ENCODE results near the gene VPS72.

Gene VPS72

GRCh38 chr1:151159373-151159772, 30.6 kb downstream of the VPS72 start:
- no peak for TF ChIP-seq REST (IDR thresholded peaks at IDR 0.05; ENCODE audit: insufficient read depth in 1 of 2, low read depth in 2 of 2, low read length in 2 of 2)
- no peak for TF ChIP-seq TAF1 (IDR thresholded peaks at IDR 0.05; ENCODE audit: borderline replicate concordance, insufficient read depth, low read length)
- TF ChIP-seq POLR2AphosphoS5 (IDR thresholded peaks at IDR 0.05; ENCODE audit: low read depth, low read length), result no peak
- no peak for TF ChIP-seq SIN3A (IDR thresholded peaks at IDR 0.05; ENCODE audit: borderline replicate concordance, insufficient read depth, low read length)

- no peak for TF ChIP-seq REST (IDR thresholded peaks at IDR 0.05; ENCODE audit: insufficient read depth in 1 of 2, low read depth in 2 of 2, low read length in 2 of 2)
- no peak for TF ChIP-seq FOXP2 (optimal IDR thresholded peaks at IDR 0.05; ENCODE audit: borderline replicate concordance, extremely low read depth, extremely low read length, insufficient read depth)
- TF ChIP-seq SIN3A (IDR thresholded peaks at IDR 0.05; ENCODE audit: borderline replicate concordance, insufficient read depth, low read length), result no peak
- no peak for TF ChIP-seq POLR2AphosphoS5 (IDR thresholded peaks at IDR 0.05; ENCODE audit: low read depth, low read length)
- no peak for TF ChIP-seq TAF1 (IDR thresholded peaks at IDR 0.05; ENCODE audit: borderline replicate concordance, insufficient read depth, low read length)
Observed at GRCh38 chr1:151158751-151159251, 31.2 kb downstream of the VPS72 start.

GRCh38 chr1:151158326-151158725, 31.7 kb downstream of the VPS72 start:
- TF ChIP-seq POLR2AphosphoS5 (IDR thresholded peaks at IDR 0.05; ENCODE audit: low read depth, low read length) (no peak), FOXP2 (optimal IDR thresholded peaks at IDR 0.05; ENCODE audit: borderline replicate concordance, extremely low read depth, extremely low read length, insufficient read depth) (no peak), TAF1 (IDR thresholded peaks at IDR 0.05; ENCODE audit: borderline replicate concordance, insufficient read depth, low read length) (no peak), SIN3A (IDR thresholded peaks at IDR 0.05; ENCODE audit: borderline replicate concordance, insufficient read depth, low read length) (no peak), REST (IDR thresholded peaks at IDR 0.05; ENCODE audit: insufficient read depth in 1 of 2, low read depth in 2 of 2, low read length in 2 of 2) (no peak)

GRCh38 chr1:151157067-151157531, 32.9 kb downstream of the VPS72 start:
- TF ChIP-seq FOXP2 (optimal IDR thresholded peaks at IDR 0.05; ENCODE audit: borderline replicate concordance, extremely low read depth, extremely low read length, insufficient read depth) (no peak), REST (IDR thresholded peaks at IDR 0.05; ENCODE audit: insufficient read depth in 1 of 2, low read depth in 2 of 2, low read length in 2 of 2) (no peak), TAF1 (IDR thresholded peaks at IDR 0.05; ENCODE audit: borderline replicate concordance, insufficient read depth, low read length) (no peak), SIN3A (IDR thresholded peaks at IDR 0.05; ENCODE audit: borderline replicate concordance, insufficient read depth, low read length) (no peak), POLR2AphosphoS5 (IDR thresholded peaks at IDR 0.05; ENCODE audit: low read depth, low read length) (no peak)

- no peak for TF ChIP-seq POLR2AphosphoS5 (IDR thresholded peaks at IDR 0.05; ENCODE audit: low read depth, low read length)
- no peak for TF ChIP-seq FOXP2 (optimal IDR thresholded peaks at IDR 0.05; ENCODE audit: borderline replicate concordance, extremely low read depth, extremely low read length, insufficient read depth)
- TF ChIP-seq REST (IDR thresholded peaks at IDR 0.05; ENCODE audit: insufficient read depth in 1 of 2, low read depth in 2 of 2, low read length in 2 of 2), result no peak
Observed at GRCh38 chr1:151156515-151156819, 33.5 kb downstream of the VPS72 start, which contains the start of gene TNFAIP8L2. TNFAIP8L2 (plus strand) TSS chr1:151156649; CDS start chr1:151158698, 2,049 bp downstream.

Data from PFSK-1 (cell line).